ENCODE results near the gene SKAP2.

DNA sequence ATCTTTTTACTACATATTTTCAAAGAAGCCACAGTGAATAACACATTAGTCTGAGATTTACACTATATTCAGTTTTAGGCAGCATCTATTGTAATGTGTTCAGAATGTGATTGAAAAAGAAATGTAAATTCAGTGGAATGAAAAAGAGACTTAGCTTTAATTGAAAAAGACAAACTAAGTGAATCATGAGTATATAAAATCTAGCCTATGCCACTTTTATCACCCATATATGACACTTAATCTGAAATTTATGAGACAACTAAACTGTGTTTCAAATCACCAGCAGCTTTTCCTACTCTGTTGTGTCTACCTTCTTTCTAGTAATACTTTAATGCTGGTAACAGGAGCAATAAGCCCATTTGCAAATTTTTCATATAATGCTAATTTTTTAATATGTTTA lies 4.7 kb downstream of the SKAP2 start:
- TF ChIP-seq BHLHE40 (IDR thresholded peaks at IDR 0.05; ENCODE audit: low read depth, low read length) (no peak), POLR2A (IDR thresholded peaks at IDR 0.05; ENCODE audit: low read depth, low read length) (no peak), NFE2L2 (IDR thresholded peaks at IDR 0.05; ENCODE audit: low read depth, low read length) (no peak), CEBPB (IDR thresholded peaks at IDR 0.05; ENCODE audit: low read depth, low read length) (no peak), MXI1 (IDR thresholded peaks at IDR 0.05; ENCODE audit: borderline replicate concordance, low read depth, low read length) (no peak), SMC3 (IDR thresholded peaks at IDR 0.05; ENCODE audit: low read depth, low read length) (no peak), CHD1 (IDR thresholded peaks at IDR 0.05; ENCODE audit: low read depth, low read length) (no peak), MAZ (IDR thresholded peaks at IDR 0.05; ENCODE audit: borderline replicate concordance, low read depth, low read length) (no peak), RCOR1 (IDR thresholded peaks at IDR 0.05; ENCODE audit: insufficient replicate concordance, low read length) (no peak), MAFK (IDR thresholded peaks at IDR 0.05; ENCODE audit: low read depth, low read length) (no peak), RAD21 (IDR thresholded peaks at IDR 0.05; ENCODE audit: low read length) (no peak)
- TF ChIP-seq, protein P1, sequence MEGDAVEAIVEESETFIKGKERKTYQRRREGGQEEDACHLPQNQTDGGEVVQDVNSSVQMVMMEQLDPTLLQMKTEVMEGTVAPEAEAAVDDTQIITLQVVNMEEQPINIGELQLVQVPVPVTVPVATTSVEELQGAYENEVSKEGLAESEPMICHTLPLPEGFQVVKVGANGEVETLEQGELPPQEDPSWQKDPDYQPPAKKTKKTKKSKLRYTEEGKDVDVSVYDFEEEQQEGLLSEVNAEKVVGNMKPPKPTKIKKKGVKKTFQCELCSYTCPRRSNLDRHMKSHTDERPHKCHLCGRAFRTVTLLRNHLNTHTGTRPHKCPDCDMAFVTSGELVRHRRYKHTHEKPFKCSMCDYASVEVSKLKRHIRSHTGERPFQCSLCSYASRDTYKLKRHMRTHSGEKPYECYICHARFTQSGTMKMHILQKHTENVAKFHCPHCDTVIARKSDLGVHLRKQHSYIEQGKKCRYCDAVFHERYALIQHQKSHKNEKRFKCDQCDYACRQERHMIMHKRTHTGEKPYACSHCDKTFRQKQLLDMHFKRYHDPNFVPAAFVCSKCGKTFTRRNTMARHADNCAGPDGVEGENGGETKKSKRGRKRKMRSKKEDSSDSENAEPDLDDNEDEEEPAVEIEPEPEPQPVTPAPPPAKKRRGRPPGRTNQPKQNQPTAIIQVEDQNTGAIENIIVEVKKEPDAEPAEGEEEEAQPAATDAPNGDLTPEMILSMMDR (conservative IDR thresholded peaks at IDR 0.05; ENCODE audit: low read depth, low read length) = no peak
- TF ChIP-seq, protein P2, sequence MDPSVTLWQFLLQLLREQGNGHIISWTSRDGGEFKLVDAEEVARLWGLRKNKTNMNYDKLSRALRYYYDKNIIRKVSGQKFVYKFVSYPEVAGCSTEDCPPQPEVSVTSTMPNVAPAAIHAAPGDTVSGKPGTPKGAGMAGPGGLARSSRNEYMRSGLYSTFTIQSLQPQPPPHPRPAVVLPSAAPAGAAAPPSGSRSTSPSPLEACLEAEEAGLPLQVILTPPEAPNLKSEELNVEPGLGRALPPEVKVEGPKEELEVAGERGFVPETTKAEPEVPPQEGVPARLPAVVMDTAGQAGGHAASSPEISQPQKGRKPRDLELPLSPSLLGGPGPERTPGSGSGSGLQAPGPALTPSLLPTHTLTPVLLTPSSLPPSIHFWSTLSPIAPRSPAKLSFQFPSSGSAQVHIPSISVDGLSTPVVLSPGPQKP (IDR thresholded peaks at IDR 0.05; ENCODE audit: borderline replicate concordance, low read depth, low read length) = no peak
